GM12874 (cell line): ENCODE measurements around the gene IQCE.

ENCODE experiments used
- TF ChIP-seq, protein P1 (sequence below): IDR thresholded peaks from 2 replicates; pipeline ENCODE4 v1.5.1; 2011; ENCODE audit warnings: low read depth, mild to moderate bottlenecking, control low read depth, low read length, moderate library complexity; ENCODE audit not compliant: insufficient read depth

The IQCE gene

DNA sequence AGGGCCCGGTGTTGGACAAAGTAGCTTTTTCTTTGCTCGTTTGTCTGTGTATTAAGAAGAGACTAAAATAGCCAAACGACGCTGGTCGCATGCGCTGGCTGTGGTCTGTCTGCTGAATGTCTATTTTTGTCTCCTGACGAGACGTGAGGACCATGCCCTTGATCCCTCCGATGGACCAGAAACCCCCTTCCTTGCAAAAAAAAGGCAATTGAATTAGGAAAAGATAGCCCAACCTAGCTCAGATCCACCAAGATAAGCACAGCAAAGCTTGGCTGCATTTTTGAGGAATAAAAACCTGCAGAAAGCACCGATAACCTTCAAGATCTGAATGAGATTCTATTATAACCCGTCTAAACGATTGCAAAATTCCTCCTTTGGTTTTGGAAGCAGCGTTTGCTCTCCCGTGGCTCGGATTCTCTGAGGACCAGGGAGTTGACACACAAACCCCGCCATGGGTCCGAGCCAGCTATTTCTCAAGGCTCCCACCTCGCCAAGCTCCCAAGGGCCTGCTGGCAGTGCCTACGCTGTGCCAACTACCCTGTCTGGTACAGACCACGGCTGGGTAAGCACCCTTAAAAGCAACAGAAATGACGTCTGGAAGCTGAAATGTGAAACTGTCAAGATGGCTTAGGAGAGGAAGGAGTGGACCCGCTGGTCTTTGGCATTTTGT is 55.3 kb downstream of the IQCE start:
- TF ChIP-seq, protein P1, sequence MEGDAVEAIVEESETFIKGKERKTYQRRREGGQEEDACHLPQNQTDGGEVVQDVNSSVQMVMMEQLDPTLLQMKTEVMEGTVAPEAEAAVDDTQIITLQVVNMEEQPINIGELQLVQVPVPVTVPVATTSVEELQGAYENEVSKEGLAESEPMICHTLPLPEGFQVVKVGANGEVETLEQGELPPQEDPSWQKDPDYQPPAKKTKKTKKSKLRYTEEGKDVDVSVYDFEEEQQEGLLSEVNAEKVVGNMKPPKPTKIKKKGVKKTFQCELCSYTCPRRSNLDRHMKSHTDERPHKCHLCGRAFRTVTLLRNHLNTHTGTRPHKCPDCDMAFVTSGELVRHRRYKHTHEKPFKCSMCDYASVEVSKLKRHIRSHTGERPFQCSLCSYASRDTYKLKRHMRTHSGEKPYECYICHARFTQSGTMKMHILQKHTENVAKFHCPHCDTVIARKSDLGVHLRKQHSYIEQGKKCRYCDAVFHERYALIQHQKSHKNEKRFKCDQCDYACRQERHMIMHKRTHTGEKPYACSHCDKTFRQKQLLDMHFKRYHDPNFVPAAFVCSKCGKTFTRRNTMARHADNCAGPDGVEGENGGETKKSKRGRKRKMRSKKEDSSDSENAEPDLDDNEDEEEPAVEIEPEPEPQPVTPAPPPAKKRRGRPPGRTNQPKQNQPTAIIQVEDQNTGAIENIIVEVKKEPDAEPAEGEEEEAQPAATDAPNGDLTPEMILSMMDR = no peak

DNA sequence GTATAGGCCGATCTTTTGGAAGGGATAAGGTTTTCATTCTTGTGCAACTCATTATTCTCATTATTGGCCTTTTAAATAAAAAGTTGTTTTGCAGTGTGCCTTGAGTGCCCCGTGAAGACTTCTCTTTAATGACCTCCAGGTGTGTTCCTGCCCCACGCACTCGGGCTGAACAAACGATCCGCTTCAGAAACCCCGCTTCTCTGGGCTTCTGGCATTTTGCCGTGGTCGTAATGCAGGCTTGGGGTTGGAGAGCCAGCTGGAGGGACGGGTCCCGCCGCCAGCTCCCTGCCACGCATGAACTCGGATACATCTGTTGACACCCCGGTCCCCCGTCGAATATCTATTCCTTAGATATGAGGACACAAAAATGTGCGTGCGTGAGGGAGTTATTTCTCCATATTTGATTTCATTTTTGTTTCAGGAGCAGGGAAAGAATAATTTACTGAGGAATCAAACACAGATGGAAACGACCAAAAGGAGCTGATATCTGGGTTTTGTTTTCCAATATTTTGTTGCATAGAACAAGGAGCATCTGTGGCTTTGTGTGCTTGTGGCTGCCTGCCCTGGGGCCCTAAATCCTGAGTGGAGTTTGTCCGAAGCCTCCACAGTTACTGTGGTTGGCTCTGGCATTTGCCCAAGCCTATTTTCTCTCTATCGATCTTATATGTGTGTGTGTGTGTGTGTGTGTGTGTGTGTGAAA is 56.0 kb downstream of the IQCE start:
- TF ChIP-seq, protein P1 = no peak

DNA sequence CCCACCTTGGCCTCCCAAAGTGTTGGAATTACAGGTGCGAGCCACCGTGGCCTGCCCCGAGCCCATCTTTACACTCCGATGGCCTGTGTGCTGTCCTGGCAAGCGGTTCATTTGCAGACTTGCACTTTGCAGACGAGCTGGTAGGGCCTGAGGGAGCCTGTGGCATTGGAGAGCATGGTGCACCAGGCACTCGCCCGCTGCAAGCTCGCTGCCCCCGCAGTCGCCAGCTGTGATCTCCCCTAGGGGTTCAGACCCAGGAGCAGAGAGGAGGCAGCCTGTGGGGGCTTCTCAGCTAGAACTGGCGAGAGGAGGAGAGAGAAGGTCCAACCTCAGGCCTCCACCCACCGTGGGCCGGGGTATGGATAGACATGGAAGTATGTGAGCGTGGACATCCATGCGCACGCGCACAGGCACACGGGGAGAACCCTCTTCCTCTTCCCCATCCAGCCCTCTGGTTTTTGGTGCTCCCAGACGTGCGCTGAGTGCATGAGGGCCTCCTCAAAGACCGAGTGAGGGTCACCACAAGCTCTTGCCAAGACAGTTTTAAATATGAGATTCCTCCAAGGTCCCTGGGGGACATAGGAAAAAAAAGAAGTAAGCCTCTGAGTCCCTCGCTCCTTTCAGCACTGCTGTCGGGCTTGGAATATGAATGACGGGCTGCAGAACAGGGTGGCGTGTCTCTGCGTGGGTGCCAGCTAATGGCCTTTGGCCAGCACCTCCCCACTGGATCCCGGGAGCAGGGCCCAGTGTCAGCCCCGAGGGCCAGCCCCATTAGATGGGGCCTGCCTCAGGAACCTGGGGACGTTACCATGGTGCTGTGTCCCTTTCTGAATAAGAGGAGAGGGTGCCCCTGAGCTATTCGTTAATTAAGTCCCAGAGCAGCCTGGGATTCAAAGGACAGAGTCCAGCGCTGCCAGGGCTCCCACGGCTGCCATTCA is 57.9 kb downstream of the IQCE start:
- TF ChIP-seq, protein P1 = no peak

DNA sequence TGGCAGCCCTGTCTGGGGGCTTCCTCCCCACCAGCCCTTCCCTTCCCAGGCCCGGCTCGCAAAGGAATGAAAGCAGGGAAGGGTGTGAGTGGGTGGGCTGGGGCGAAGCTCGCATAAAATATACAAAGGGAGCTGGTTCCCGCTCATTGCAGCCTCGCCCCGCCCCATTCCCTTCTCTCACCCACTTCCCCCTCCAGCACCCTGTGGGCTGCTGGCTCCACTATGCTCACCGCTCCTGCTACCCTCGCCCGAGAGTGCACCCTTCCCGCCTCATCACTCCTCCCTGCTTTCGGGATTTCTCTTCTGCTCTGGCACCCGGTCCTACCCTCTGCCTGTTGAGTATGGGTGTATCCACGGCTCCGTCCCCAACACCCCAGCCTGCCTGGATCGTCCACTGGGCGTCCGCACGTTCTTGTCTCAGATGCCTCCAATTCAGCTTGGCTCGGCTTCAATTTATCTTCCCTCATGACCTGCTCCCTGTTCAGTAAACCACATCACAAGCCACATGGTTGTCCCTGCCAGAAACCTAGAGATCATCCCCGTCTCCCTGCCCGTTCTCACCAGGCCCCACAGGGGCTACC is 58.6 kb downstream of the IQCE start:
- TF ChIP-seq, protein P1 = no peak

DNA sequence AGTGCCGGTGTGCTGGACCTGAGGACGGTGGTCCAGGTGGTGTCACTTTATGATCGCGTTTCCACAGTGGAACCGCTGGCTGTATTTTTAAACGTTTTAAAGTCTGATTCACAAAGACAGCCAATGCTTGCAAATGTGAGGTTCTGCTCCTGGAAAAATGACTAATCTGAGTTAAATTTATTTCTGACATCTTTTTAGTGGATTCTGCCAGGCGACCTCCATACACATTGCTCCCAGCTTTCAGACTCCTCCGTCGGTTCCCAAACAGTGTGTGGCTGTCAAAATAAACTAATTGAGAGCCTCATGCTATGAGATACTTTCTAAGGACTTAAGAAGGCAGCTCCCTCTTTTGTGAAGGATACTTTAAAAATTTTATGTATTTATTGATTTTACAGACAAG is 60.3 kb downstream of the IQCE start:
- TF ChIP-seq, protein P1 = no peak

DNA sequence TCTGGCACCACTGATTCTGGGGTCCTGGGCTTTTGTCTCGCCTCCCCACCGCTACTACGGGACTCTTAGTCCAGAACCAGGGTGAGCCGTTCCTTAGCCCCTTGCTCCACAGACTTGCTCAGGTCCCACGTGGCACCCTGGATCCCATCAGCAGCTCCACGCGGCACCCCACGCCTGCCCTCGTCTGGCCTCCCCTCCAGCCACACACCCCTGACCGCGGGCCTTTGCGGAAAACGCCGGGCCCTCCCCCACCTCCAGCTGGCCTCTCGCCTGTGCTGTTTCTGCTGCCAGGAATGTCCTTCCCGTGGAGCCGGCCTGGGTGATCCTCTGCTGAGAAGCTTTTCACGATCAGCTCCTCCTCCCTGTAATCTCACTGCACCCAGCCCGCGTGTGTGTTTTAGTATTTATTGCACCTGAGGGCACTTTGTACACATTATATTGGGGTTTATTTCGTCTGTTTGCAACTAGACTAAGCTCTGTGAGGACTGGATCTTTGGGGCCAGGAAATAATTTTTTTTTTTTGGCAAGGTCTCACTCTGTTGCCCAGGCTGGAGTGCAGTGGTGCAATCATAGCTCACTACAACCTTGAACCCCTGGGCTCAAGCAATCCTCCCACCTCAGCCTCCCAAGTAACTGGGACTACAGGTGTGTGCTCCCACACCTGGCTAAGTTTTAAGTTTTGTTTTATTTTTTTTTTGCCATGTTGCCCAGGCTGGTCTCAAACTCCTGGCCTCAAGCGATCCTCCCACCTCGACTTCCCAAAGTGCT is 62.5 kb downstream of the IQCE start:
- TF ChIP-seq, protein P1 = no peak
